GM12878 (cell line): ENCODE results near the gene HES7. TPM values are rescaled to one million over a fixed set of nuclear protein-coding genes. Genes with fewer than 3 reads are reported as not detected.

ENCODE experiments used
- ATAC-seq: fragments of 200-7000 bp; cut with Tn5 transposase; 3 replicates; pipeline ENCODE4 v1.9.1; 2020; ENCODE audit warnings: mild to moderate bottlenecking, moderate library complexity
- BruUV-seq: library from RNA; stranded (reverse); fragments of 400-500 nt; replicated peaks from 2 replicates; lab custom pipeline; 2021; lab: Mats Ljungman, UMichigan
- CTCF ChIA-PET: fragments of 300-600 bp; sonication (Branson Sonifier 250); formaldehyde crosslinking; extraction: SDS; loops from one replicate; lab custom pipeline; 2021; ENCODE audit warnings: inconsistent platforms; lab: Yijun Ruan, JAX
- POLR2A ChIA-PET: fragments of 350-600 bp; formaldehyde crosslinking; extraction: SDS; loops from one replicate; lab custom pipeline; 2021; ENCODE audit warnings: inconsistent platforms; lab: Charles Lee
- RAD21 ChIA-PET: fragments of 300-600 bp; sonication (Branson Sonifier 250); formaldehyde crosslinking; loops from one replicate; lab custom pipeline; 2023; ENCODE audit warnings: antibody characterized with exemption; ENCODE audit not compliant: unreplicated experiment; lab: Charles Lee
- SMC1A ChIA-PET: fragments of 300-600 bp; sonication (Branson Sonifier 250); formaldehyde crosslinking; loops from one replicate; lab custom pipeline; 2023; ENCODE audit not compliant: unreplicated experiment, uncharacterized antibody; lab: Charles Lee
- DNase-seq: peaks from one replicate; pipeline ENCODE4 v3.0.0-alpha.2; 2011; ENCODE audit warnings: low read depth, low spot score
- FAIRE-seq: peaks from 3 replicates; lab custom pipeline; 2011; peaks lifted over from hg19 to GRCh38; lab: Jason Lieb, UNC
- H2AFZ ChIP-seq: 2 replicates; pipeline ENCODE4 v1.6.0; 2011; ENCODE audit warnings: low read depth, low read length, control low read depth; ENCODE audit not compliant: control insufficient read depth
- H3K27ac ChIP-seq: 2 replicates; pipeline ENCODE4 v1.5.1; 2011; ENCODE audit warnings: control low read depth; ENCODE audit not compliant: control insufficient read depth, insufficient read depth
- H3K27me3 ChIP-seq, 2 experiments: replicated peaks in 1 of 2; 2 replicates each; pipeline versions ENCODE4 v1.6.0 to v1.6.1; 2011; ENCODE audit warnings: low read length in 1 of 2; ENCODE audit not compliant: control insufficient read depth in 2 of 2, insufficient read depth in 2 of 2
- H3K36me3 ChIP-seq, 2 experiments: 2 replicates each; pipeline ENCODE4 v1.5.1; 2011; ENCODE audit warnings: low read length in 1 of 2; ENCODE audit not compliant: control insufficient read depth in 2 of 2, insufficient read depth in 2 of 2
- H3K4me1 ChIP-seq: 2 replicates; pipeline ENCODE4 v1.6.1; 2011; ENCODE audit warnings: mild to moderate bottlenecking, low read length, moderate library complexity, mixed read lengths; ENCODE audit not compliant: control insufficient read depth, insufficient read depth
- H3K4me2 ChIP-seq: 2 replicates; pipeline ENCODE4 v1.6.0; 2011; ENCODE audit warnings: control low read depth; ENCODE audit not compliant: control insufficient read depth, insufficient read depth
- H3K4me3 ChIP-seq: fragments of 200-600 bp; sonication (generic); 2 replicates; pipeline ENCODE4 v1.5.1; 2016
- H3K79me2 ChIP-seq: 2 replicates; pipeline ENCODE4 v1.6.0; 2011; ENCODE audit warnings: low read length; ENCODE audit not compliant: control insufficient read depth, insufficient read depth
- H3K9ac ChIP-seq: 2 replicates; pipeline ENCODE4 v1.8.0; 2011; ENCODE audit warnings: low read length, control low read depth, mixed read lengths; ENCODE audit not compliant: control insufficient read depth, insufficient read depth
- H3K9me3 ChIP-seq: replicated peaks from 3 replicates; pipeline ENCODE4 v1.5.1; 2011; ENCODE audit warnings: mild to moderate bottlenecking, low read length; ENCODE audit not compliant: control insufficient read depth, insufficient read depth
- H4K20me1 ChIP-seq: 2 replicates; pipeline ENCODE4 v1.6.0; 2011; ENCODE audit not compliant: control insufficient read depth, insufficient read depth
- ATF3 ChIP-seq: IDR thresholded peaks from 2 replicates; pipeline ENCODE4 v1.6.1; 2011; ENCODE audit warnings: low read depth, mild to moderate bottlenecking, low read length, moderate library complexity, borderline replicate concordance; ENCODE audit errors: extremely low read depth
- ATF7 ChIP-seq: fragments of 450-650 bp; IDR thresholded peaks from 2 replicates; pipeline ENCODE4 v1.6.1; 2016; ENCODE audit warnings: low read depth, mild to moderate bottlenecking
- CREB1 ChIP-seq: IDR thresholded peaks from 2 replicates; pipeline ENCODE4 v1.6.1; 2012; ENCODE audit warnings: low read depth, mild to moderate bottlenecking, inconsistent platforms
- CREM ChIP-seq: IDR thresholded peaks from 2 replicates; pipeline ENCODE4 v1.6.1; 2014; ENCODE audit warnings: antibody characterized with exemption, low read depth
- ELK1 ChIP-seq: IDR thresholded peaks from 2 replicates; pipeline ENCODE4 v1.6.1; 2012; ENCODE audit warnings: low read depth, low read length, improper control_type of control experiment
- ESRRA ChIP-seq: IDR thresholded peaks from 2 replicates; pipeline ENCODE4 v1.6.1; 2012; ENCODE audit warnings: mild to moderate bottlenecking, low read length, improper control_type of control experiment
- HDAC2 ChIP-seq: fragments of 200-600 bp; sonication (generic); IDR thresholded peaks from 2 replicates; pipeline ENCODE4 v1.6.1; 2017
- JUNB ChIP-seq: IDR thresholded peaks from 2 replicates; pipeline ENCODE4 v1.6.1; 2016; ENCODE audit warnings: antibody characterized with exemption, mild to moderate bottlenecking
- NBN ChIP-seq: fragments of 450-650 bp; IDR thresholded peaks from 2 replicates; pipeline ENCODE4 v1.6.1; 2016
- NFXL1 ChIP-seq: fragments of 450-650 bp; IDR thresholded peaks from 2 replicates; pipeline ENCODE4 v1.6.1; 2017; ENCODE audit warnings: antibody characterized with exemption, mild to moderate bottlenecking, borderline replicate concordance
- NR2C2 ChIP-seq: IDR thresholded peaks from 2 replicates; pipeline ENCODE4 v1.6.1; 2011; ENCODE audit warnings: borderline replicate concordance, low read depth; ENCODE audit not compliant: control insufficient read depth, insufficient read length
- NRF1 ChIP-seq: conservative IDR thresholded peaks from 2 replicates; pipeline ENCODE4 v1.6.1; 2011; ENCODE audit warnings: mild to moderate bottlenecking, low read depth, low read length, improper control_type of control experiment
- POLR2AphosphoS2 ChIP-seq: IDR thresholded peaks from 2 replicates; pipeline ENCODE4 v1.6.1; 2011; ENCODE audit warnings: low read depth, mild to moderate bottlenecking, low read length, improper control_type of control experiment, moderate library complexity
- REST ChIP-seq: IDR thresholded peaks from 2 replicates; pipeline ENCODE4 v1.6.1; 2012; ENCODE audit warnings: mild to moderate bottlenecking, low read depth, low read length
- RFX5 ChIP-seq: IDR thresholded peaks from 2 replicates; pipeline ENCODE4 v1.6.1; 2011; ENCODE audit warnings: low read depth, low read length, improper control_type of control experiment
- SP1 ChIP-seq: IDR thresholded peaks from one replicate; pipeline ENCODE4 v1.6.1; 2011; ENCODE audit warnings: low read depth, low read length
- TCF7 ChIP-seq: IDR thresholded peaks from 2 replicates; pipeline ENCODE4 v1.6.1; 2014; ENCODE audit warnings: antibody characterized with exemption, borderline replicate concordance
- WRNIP1 ChIP-seq: IDR thresholded peaks from 2 replicates; pipeline ENCODE4 v1.6.1; 2011; ENCODE audit warnings: low read depth, low read length, improper control_type of control experiment, borderline replicate concordance
- YBX1 ChIP-seq: fragments of 450-650 bp; IDR thresholded peaks from 2 replicates; pipeline ENCODE4 v1.6.1; 2016; ENCODE audit warnings: antibody characterized with exemption
- WGBS: methylation state at CpG from one replicate; pipeline ENCODE4 v1.1.6; 2016; ENCODE audit warnings: low lambda C conversion rate; ENCODE audit not compliant: insufficient replicate concordance, insufficient coverage; ENCODE audit errors: missing lambda C conversion rate; 5-methylcytosine and 5-hydroxymethylcytosine counted together
- in situ Hi-C: fragments of 300-500 bp; cut with MboI; formaldehyde crosslinking; loops from 9 replicates; pipeline ENCODE4 v1.14.3; 2018; ENCODE audit warnings: mixed read lengths
- intact Hi-C: fragments of 100-400 bp; cut with micrococcal nuclease; formaldehyde crosslinking; loops from one replicate; pipeline ENCODE4 v1.14.2; 2022; ENCODE audit not compliant: unreplicated experiment
- polyA plus RNA-seq, 11 experiments: library from polyadenylated mRNA; depleted of rRNA in 4 of 11; unstranded in 6 of 11; stranded (reverse) in 5 of 11; fragments of >200 nt; fragmentation: Nextera tagmentation in 4 of 11; fragmentation: Illumina TruSeq in 1 of 11; extraction: Ambion mirVana in 4 of 11; extraction: Trizol in 1 of 11; gene quantifications; 1 replicate in 1 of 11; 2 replicates in 10 of 11; pipeline versions ENCODE4 v1.2.1 to v1.2.3, GENCODE V29; 2011 to 2016; ENCODE audit warnings: inconsistent platforms in 2 of 11, missing spikeins in 2 of 11, low read depth in 1 of 11
- total RNA-seq, 4 experiments: library from RNA; depleted of rRNA in 3 of 4; stranded (reverse); fragments of >200 nt in 3 of 4; fragmentation: Illumina TruSeq in 1 of 4; extraction: Trizol in 1 of 4; gene quantifications; 2 replicates each; pipeline versions ENCODE4 v1.2.1 to v1.2.3, GENCODE V29; 2013 to 2021

HES7 gene
- total and polyA plus RNA-seq, 10 of the 15 experiments (the other 5 are each of a cell fraction or from before 2014, with no cell fraction given) = 0.07 to 1.3 (median 0.63) TPM; not detected in 4

- peak; percentile 97 for FAIRE-seq
- ChIA-PET POLR2A (interaction anchor here (0.6 to 3.1 kb wide), 20 partner anchors 12 to 279 kb away, joined by 3 to 28 read pairs (median 5); partner anchors contain the start of genes AURKB, CNTROB, PER1 and RANGRF), RAD21 (interaction anchor here (0.6 to 3.3 kb wide), 31 partner anchors 10 to 403 kb away, joined by 3 to 40 read pairs (median 6); partner anchors contain the start of genes AURKB, BORCS6, CNTROB and CTC1), CTCF (interaction anchor here (0.6 to 7.4 kb wide), 55 partner anchors 7 to 775 kb away, joined by 3 to 116 read pairs (median 5); partner anchors contain the start of genes BORCS6, CNTROB, CTC1 and NAA38), SMC1A (interaction anchor here (0.6 to 3.7 kb wide), 35 partner anchors 10 to 798 kb away, joined by 3 to 28 read pairs (median 5); partner anchors contain the start of genes BORCS6, KCNAB3, RANGRF and SLC25A35)
- WGBS = under 1% methylated on average over 28 of the region's 28 CpGs
- no TSS peak for BruUV-seq
- H3K36me3 ChIP-seq = no peaks in the 10 kb centered on the region
- DNase-seq = peak; percentile 97
- H3K27me3 ChIP-seq = peaks cover 5 to 11% of the 10 kb centered on the region in 2 experiments
- peak overlapping the region; percentile 94 for H3K4me2 ChIP-seq
- H3K4me3 ChIP-seq = peak overlapping the region; percentile 69
- no peaks in the 10 kb centered on the region for H4K20me1 ChIP-seq
- H2AFZ ChIP-seq = peak overlapping the region; percentile 39; the same call in 1 of the 2 replicates
- H3K9ac ChIP-seq = peak overlapping the region; percentile 51; the same call in 1 of the 2 replicates
- intact Hi-C loops = loop anchor here (1.0 to 5.0 kb wide), 9 partner anchors 18 to 177 kb away; partner anchors contain the start of genes CTC1 and SLC25A35
- no peaks in the 10 kb centered on the region for H3K79me2 ChIP-seq
- in situ Hi-C loops = loop anchor here (5.0 kb wide), 1 partner anchor 177 kb away; the partner anchor contains the start of gene SLC25A35
- peak overlapping the region; percentile 64; the same call in 1 of the 2 replicates for H3K27ac ChIP-seq
- peaks cover 35% of the 10 kb centered on the region for H3K4me1 ChIP-seq
- no peaks in the 10 kb centered on the region for H3K9me3 ChIP-seq
- ATAC-seq = peak; percentile 54
- TF ChIP-seq CREM (peak; percentile 52; the same call in 1 of the 2 replicates), NRF1 (no peak), ESRRA (no peak), JUNB (no peak), ELK1 (no peak), SP1 (no peak), ATF7 (peak; percentile 19), ATF3 (no peak), NR2C2 (no peak), RFX5 (no peak), WRNIP1 (no peak), REST (no peak), HDAC2 (no peak; the same call in 1 of the 2 replicates), POLR2AphosphoS2 (no peak), CREB1 (peak; percentile 60; the same call in 1 of the 2 replicates), TCF7 (no peak), NFXL1 (no peak), NBN (no peak), YBX1 (no peak)
Measured at GRCh38 chr17:8119581-8120519, 4.1 kb downstream of the HES7 start.
